GM23248 (cell line): ENCODE data around the gene RNPEP.
"Not testable (repeated sequence)": the region's sequence is repeated elsewhere in the genome, so short reads cannot be mapped to it uniquely, and the experiment has no call there.

Experiments used
- EZH2 ChIP-seq: fragments of 200-600 bp; sonication (generic); IDR thresholded peaks from 2 replicates; pipeline ENCODE4 v1.6.1; 2018; ENCODE audit warnings: antibody characterized with exemption, mild to moderate bottlenecking; ENCODE audit not compliant: insufficient read depth, poor library complexity, severe bottlenecking
- EZH2phosphoT487 ChIP-seq: fragments of 200-600 bp; sonication (generic); IDR thresholded peaks from 2 replicates; pipeline ENCODE4 v1.6.1; 2018; ENCODE audit warnings: antibody characterized with exemption, moderate library complexity, mild to moderate bottlenecking, low read depth; ENCODE audit not compliant: insufficient read depth

DNA sequence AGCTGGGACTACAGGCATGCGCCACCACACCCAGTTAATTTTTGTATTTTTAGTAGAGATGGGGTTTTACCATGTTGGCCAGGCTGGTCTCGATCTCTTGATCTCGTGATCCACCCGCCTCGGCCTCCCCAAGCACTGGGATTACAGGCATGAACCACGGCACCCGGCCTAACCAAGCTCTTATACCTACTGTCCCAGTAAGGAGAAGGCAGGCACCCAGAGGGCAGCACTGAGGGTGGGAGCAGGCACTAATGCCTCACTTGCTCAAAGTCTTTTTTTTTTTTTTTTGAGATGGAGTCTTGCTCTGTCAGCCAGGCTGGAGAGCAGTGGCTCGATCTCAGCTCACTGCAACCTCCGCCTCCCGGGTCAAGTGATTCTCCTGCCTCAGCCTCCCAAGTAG lies 42.1 kb upstream of the RNPEP start:
- not testable (repeated sequence) for TF ChIP-seq EZH2phosphoT487, EZH2
